Activated naive CD4-positive, alpha-beta T cell treated with anti-CD3 and anti-CD28 coated beads, Interleukin-2, amount 10 ng/mL, durations not matched to agents 7 days and 5 days (primary cell): ENCODE results near the gene ZNF628.

Source experiments
- CTCF ChIA-PET: fragments of 350-600 bp; sonication (Branson Sonifier 250); formaldehyde crosslinking; loops from one replicate; lab custom pipeline; 2021; ENCODE audit warnings: antibody characterized with exemption; lab: Charles Lee
- DNase-seq: peaks from one replicate; pipeline ENCODE4 v3.0.0-alpha.2; 2020
- H3K27ac Mint-ChIP-seq: one replicate; pipeline ENCODE4 v1.8.0; 2021; ENCODE audit warnings: mild to moderate bottlenecking, moderate library complexity, mixed read lengths
- H3K27me3 Mint-ChIP-seq: one replicate; pipeline ENCODE4 v1.8.0; 2021; ENCODE audit warnings: mild to moderate bottlenecking, mixed read lengths
- H3K36me3 Mint-ChIP-seq: one replicate; pipeline ENCODE4 v1.8.0; 2021; ENCODE audit warnings: mixed read lengths
- H3K4me1 Mint-ChIP-seq: one replicate; pipeline ENCODE4 v1.8.0; 2021; ENCODE audit warnings: mixed read lengths
- H3K4me3 Mint-ChIP-seq: one replicate; pipeline ENCODE4 v1.8.0; 2021; ENCODE audit warnings: mild to moderate bottlenecking, moderate library complexity, mixed read lengths
- H3K9me3 Mint-ChIP-seq: one replicate; pipeline ENCODE4 v1.8.0; 2021; ENCODE audit warnings: mixed read lengths

ZNF628 gene

DNA sequence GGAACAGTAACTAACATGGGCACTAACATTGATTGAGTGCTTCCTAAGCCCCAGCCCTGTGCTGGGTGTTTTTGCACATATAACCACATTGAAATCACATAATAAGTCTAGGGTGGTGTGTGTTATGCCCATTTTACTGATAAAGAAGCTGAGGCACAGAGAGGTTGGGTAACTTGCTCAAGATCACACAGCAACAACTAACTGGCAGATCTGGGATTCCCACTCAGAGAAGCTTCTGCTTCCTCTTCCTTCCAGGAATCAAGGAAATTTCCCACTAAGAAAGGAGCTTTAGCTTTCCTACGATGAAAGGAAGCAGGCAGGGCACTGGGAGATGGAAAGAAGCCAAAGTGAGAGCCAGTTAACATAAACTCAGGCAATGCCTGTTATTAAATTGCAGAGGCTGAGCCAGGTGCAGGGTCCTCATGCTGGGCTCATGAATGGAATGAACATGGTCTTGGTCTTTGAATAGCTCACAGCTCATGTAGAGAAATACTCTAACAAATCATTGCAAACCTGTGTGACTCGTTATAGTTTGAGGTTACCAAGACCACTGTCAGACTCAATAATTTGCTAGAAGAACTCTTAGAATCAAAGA lies 21.9 kb downstream of the ZNF628 start:
- CTCF ChIA-PET, result no interaction called here
- H3K36me3 Mint-ChIP-seq, result peaks cover 2% of the 10 kb centered on the region
- H3K9me3 Mint-ChIP-seq, result peaks cover 7% of the 10 kb centered on the region
- peaks cover 9% of the 10 kb centered on the region for H3K4me1 Mint-ChIP-seq
- H3K4me3 Mint-ChIP-seq, result no peak overlapping the region
- H3K27me3 Mint-ChIP-seq, result peaks cover 40% of the 10 kb centered on the region
- DNase-seq, result no peak
- H3K27ac Mint-ChIP-seq, result no peak overlapping the region

DNA sequence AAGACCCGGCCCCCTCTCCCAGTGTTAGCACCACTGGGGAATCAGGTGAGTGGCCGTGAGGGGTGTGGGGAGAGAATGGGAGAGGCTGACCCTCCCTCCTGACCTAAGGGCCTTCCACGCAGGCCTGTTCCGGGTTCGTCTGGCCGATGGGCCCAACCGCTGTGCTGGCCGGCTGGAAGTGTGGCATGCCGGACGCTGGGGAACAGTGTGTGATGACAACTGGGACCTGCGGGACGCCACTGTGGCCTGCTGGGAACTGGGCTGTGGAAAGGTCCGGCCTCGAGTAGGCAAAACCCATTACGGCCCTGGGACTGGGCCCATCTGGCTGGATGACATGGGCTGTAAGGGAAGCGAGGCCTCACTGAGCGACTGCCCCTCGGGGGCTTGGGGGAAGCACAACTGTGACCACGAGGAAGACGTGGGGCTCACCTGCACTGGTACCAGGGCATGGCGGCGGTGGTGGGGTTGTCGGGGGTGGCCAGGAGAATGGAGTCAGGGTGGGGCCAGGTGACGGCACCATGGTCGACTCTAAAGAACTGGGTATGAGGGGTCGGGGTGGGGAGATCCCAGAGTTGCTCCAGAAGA lies 24.0 kb downstream of the ZNF628 start:
- peaks cover 8% of the 10 kb centered on the region for H3K9me3 Mint-ChIP-seq
- no peak overlapping the region for H3K27ac Mint-ChIP-seq

DNA sequence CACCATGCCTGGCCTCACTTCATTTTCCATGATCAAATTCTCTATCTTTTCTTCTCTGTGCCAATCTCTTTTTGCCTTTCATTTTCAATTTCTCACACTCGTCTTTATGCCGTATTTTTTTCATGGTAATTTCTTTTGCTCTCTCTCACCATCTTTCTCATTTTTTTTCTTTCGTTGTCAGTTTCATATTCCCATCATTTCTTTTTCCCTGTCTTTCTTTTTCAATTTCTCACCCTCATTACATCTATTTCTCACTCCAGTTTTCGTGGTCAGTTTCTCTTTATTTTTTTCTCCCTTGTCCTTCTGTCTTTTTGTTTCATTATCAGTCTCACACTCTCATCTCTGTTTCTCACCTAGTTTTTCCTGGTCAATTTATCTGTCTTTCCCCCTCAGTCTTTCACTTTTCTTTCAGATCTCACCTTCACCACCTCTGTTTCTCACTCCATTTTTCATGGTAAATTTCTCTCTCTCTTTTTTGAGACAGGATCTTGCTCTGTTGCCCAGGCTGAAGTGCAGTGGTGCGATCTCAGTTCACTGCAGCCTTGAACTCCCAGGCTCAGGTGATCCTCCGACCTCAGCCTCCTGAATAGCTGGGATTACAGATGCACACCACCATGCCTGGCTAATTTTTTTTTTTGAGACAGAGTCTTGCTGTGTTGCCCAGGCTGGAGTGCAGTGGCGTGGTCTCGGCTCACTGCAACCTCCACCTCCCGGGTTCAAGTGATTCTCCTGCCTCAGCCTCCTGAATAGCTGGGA lies 26.0 kb downstream of the ZNF628 start:
- Mint-ChIP-seq H3K36me3 (peaks cover 5% of the 10 kb centered on the region), H3K4me1 (peaks cover 18% of the 10 kb centered on the region), H3K4me3 (no peak overlapping the region), H3K27me3 (peaks cover 25% of the 10 kb centered on the region), H3K27ac (no peak overlapping the region), H3K9me3 (peaks cover 8% of the 10 kb centered on the region)
- CTCF ChIA-PET, result interaction anchor here (1.0 to 3.7 kb wide), 2 partner anchors 57 to 361 kb away, joined by 3 to 27 read pairs; no protein-coding TSS in a partner anchor
- DNase-seq, result no peak

More for the DNA sequence above, 24.0 kb downstream of the ZNF628 start:
- Mint-ChIP-seq H3K4me1 (peaks cover 18% of the 10 kb centered on the region), H3K36me3 (peaks cover 5% of the 10 kb centered on the region), H3K4me3 (no peak overlapping the region), H3K27me3 (peaks cover 36% of the 10 kb centered on the region)
- no peak for DNase-seq
- CTCF ChIA-PET, result interaction anchor here (1.2 to 1.5 kb wide), 2 partner anchors 33 to 359 kb away, joined by 3 to 4 read pairs; no protein-coding TSS in a partner anchor

DNA sequence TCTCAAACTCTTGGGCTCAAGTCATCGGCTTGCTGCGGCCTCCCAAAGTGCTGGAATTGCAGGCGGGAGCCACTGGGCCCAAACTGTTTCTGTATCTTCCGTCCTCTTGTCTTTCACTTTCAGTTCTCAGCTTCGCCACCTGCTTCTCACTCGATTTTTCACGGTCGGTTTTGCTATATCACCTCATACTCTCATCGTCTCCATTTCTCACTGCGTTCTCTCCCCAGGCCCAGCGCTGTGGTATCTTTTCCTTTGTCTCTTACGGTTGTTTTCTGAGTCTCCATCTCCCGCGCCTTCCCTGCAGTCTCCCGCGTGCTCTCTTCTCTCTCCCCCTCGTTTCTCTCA lies 26.7 kb downstream of the ZNF628 start:
- H3K9me3 Mint-ChIP-seq, result peaks cover 8% of the 10 kb centered on the region
- CTCF ChIA-PET, result interaction anchor here (0.7 to 3.7 kb wide), 16 partner anchors 8 to 622 kb away, joined by 3 to 53 read pairs (median 7); partner anchors contain the start of genes C19orf85, NAT14 and ZNF628
- no peak for DNase-seq
- peaks cover 22% of the 10 kb centered on the region for H3K4me1 Mint-ChIP-seq
- H3K27ac Mint-ChIP-seq, result no peak overlapping the region
- H3K36me3 Mint-ChIP-seq, result peaks cover 5% of the 10 kb centered on the region
- peaks cover 28% of the 10 kb centered on the region for H3K27me3 Mint-ChIP-seq
- H3K4me3 Mint-ChIP-seq, result peak overlapping the region; percentile 70

DNA sequence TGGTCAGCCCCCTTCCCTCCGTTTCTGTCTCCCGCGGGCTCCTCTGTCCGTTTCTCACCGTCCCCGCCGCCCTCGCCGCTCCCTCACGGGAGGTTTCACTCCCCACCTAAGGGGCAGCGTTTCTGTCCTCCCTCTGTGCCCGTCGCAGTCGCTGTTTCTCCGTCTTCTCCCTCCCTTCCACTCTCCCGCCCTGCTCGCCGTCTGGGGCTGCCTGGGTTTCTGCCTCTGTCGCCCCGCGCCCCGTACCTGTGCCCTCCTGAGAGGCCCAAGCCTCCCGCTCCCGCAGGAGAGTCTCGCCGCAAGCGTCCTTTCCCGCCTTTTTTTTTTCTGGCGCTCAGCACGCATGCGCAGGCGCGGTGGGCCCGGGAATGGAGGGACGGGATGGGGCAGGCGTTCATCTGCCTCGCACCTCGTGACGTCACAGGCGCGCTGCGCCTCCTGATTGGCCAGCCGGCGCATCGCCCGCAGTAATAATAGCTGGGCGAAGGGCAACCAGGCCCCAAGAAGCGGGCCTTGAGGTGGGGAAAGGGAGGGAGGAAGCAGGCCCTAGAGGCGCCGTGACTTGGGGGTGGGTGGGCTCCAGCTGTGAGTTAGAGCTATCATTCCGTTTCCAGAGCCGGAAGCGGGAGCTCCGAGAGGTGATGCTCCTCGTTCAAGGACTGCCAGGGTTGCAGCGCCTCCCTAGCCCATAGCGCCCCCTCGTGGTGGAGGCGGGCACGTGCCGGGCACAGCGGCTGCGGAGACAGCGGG lies 27.3 kb downstream of the ZNF628 start:
- CTCF ChIA-PET, result interaction anchor here (0.6 to 3.7 kb wide), 36 partner anchors 9 to 623 kb away, joined by 3 to 53 read pairs (median 5); partner anchors contain the start of genes C19orf85, ISOC2, NAT14 and ZNF581
- peak overlapping the region; percentile 70 for H3K4me3 Mint-ChIP-seq
- H3K27me3 Mint-ChIP-seq, result peaks cover 31% of the 10 kb centered on the region
- peaks cover 8% of the 10 kb centered on the region for H3K9me3 Mint-ChIP-seq
- peaks cover 24% of the 10 kb centered on the region for H3K4me1 Mint-ChIP-seq
- peaks cover 5% of the 10 kb centered on the region for H3K36me3 Mint-ChIP-seq
- DNase-seq, result peak; percentile 92
- peak overlapping the region; percentile 79 for H3K27ac Mint-ChIP-seq

- CTCF ChIA-PET, result interaction anchor here (0.7 to 3.7 kb wide), 35 partner anchors 9 to 623 kb away, joined by 3 to 53 read pairs (median 5); partner anchors contain the start of genes C19orf85, ISOC2, NAT14 and ZNF581
- H3K9me3 Mint-ChIP-seq, result peaks cover 8% of the 10 kb centered on the region
- H3K27me3 Mint-ChIP-seq, result peaks cover 31% of the 10 kb centered on the region
- H3K4me3 Mint-ChIP-seq, result peak overlapping the region; percentile 70
- peaks cover 5% of the 10 kb centered on the region for H3K36me3 Mint-ChIP-seq
- peak overlapping the region; percentile 79 for H3K27ac Mint-ChIP-seq
- DNase-seq, result no peak
- H3K4me1 Mint-ChIP-seq, result peaks cover 24% of the 10 kb centered on the region
Measured at GRCh38 chr19:55504252-55504603, 27.8 kb downstream of the ZNF628 start.

GRCh38 chr19:55504981-55505380 lies 28.6 kb downstream of the ZNF628 start:
- Mint-ChIP-seq H3K9me3 (peaks cover 8% of the 10 kb centered on the region), H3K27me3 (peaks cover 31% of the 10 kb centered on the region), H3K4me1 (peaks cover 24% of the 10 kb centered on the region), H3K4me3 (no peak overlapping the region), H3K27ac (no peak overlapping the region), H3K36me3 (peaks cover 5% of the 10 kb centered on the region)
- CTCF ChIA-PET, result interaction anchor here (1.2 to 3.7 kb wide), 16 partner anchors 9 to 364 kb away, joined by 3 to 53 read pairs (median 8); partner anchors contain the start of genes ISOC2 and NAT14
- DNase-seq, result no peak

DNA sequence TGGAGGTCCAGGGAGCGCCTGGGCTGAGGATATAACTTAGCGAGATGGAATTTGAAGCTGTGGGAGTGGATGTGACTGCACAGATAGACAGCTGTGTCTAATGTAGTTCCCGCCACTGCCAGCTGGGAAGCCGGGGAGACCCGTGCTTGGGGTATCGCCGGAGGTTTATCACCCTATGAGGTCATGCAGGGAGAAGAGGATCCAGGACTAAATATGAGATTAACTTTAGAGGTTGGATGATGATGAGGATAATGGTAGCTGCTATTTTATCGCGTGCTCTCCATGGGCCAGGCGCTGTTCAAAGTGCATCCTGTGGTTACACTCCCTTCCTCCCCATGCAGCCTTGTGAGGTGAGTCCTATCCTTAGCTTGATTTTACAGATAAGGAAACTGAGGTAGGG lies 31.7 kb downstream of the ZNF628 start:
- Mint-ChIP-seq H3K9me3 (peaks cover 3% of the 10 kb centered on the region), H3K36me3 (peaks cover 3% of the 10 kb centered on the region), H3K27ac (no peak overlapping the region), H3K4me1 (peaks cover 17% of the 10 kb centered on the region), H3K27me3 (peaks cover 36% of the 10 kb centered on the region), H3K4me3 (no peak overlapping the region)
- CTCF ChIA-PET, result interaction anchor here (2.1 kb wide), 1 partner anchor 40 kb away, joined by 8 read pairs; no protein-coding TSS in a partner anchor
- no peak for DNase-seq

DNA sequence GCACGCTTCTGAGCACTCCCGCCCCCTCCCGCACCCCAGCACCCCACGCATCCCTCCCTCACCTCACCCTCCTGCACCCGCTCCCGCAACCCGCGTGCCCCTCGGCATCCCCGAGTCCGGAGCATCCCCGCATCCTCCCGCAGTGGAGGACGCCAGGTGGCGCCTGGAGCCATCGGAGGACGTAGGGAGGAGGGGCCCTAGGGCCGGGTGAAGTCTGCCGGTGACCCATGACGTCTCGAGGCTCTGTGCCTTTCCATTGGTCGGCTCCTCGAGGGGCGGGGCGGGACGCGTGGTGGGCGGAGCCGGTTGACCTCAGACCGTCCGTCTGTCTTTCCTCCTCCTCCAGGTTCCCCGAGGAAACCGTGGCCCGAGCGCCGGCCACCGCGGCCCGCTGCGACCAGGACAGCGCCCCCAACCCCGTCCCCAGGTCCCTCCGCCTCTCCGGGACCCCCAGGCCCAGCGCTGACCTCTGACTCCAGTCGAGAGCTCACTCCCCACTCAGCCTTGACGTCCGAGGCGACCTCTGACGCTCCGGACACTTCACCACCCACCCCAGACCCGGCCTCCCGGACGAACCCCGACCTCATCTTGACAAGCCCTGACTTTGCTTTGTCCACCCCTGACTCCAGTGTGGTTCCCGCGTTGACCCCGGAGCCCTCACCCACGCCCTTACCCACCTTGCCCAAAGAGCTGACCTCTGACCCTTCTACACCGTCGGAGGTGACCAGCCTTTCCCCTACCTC lies 40.6 kb downstream of the ZNF628 start:
- Mint-ChIP-seq H3K4me1 (peaks cover 3% of the 10 kb centered on the region), H3K4me3 (peak overlapping the region; percentile 63), H3K27me3 (peaks cover 17% of the 10 kb centered on the region), H3K36me3 (no peaks in the 10 kb centered on the region), H3K9me3 (no peaks in the 10 kb centered on the region), H3K27ac (no peak overlapping the region)
- peak; percentile 92 for DNase-seq
- CTCF ChIA-PET, result interaction anchor here (0.8 to 1.9 kb wide), 5 partner anchors 13 to 116 kb away, joined by 4 to 11 read pairs (median 7); no protein-coding TSS in a partner anchor

- Mint-ChIP-seq H3K4me1 (peaks cover 3% of the 10 kb centered on the region), H3K36me3 (no peaks in the 10 kb centered on the region), H3K27ac (no peak overlapping the region), H3K4me3 (no peak overlapping the region), H3K9me3 (no peaks in the 10 kb centered on the region), H3K27me3 (peaks cover 4% of the 10 kb centered on the region)
- CTCF ChIA-PET, result interaction anchor here (0.7 to 1.1 kb wide), 4 partner anchors 86 to 113 kb away, joined by 3 to 6 read pairs (median 3); partner anchors contain the start of gene ZNF865
- DNase-seq, result no peak
Measured at GRCh38 chr19:55519451-55520311, 43.3 kb downstream of the ZNF628 start.

DNA sequence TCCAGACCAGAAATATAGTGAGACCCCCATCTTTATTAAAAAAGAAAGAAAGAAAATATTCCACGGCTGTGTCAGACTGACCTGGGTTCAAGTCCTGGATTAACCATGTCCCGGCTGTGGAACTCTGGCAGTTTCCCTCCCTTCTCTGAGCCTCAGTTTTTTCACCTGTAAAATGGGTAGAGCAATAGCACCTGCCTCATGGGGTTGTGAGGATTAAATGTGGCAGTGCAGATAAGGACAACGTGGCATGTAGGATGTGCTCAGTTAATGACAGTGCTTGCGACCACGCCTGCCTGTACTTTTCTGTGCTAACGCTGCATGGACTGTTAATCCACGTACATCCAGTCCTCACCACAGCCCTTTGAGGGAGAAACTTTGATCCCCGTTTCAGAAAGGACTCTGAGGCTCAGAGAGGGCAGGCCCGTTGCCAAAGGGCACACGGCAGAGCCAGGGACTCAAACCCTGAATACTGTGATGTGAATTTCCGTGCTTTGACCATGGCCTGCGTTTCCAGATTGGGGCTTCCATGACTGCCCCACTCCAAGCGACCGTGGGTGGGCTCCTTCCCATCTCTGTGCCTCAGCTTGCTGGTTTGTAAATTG lies 44.4 kb downstream of the ZNF628 start:
- no peak overlapping the region for H3K4me3 Mint-ChIP-seq
- H3K4me1 Mint-ChIP-seq, result peaks cover 3% of the 10 kb centered on the region
- H3K36me3 Mint-ChIP-seq, result no peaks in the 10 kb centered on the region
- CTCF ChIA-PET, result interaction anchor here (0.8 to 1.1 kb wide), 3 partner anchors 85 to 112 kb away, joined by 3 to 6 read pairs (median 3); partner anchors contain the start of gene ZNF865
- no peak overlapping the region for H3K27ac Mint-ChIP-seq
- peaks cover 4% of the 10 kb centered on the region for H3K27me3 Mint-ChIP-seq
- no peak for DNase-seq
- H3K9me3 Mint-ChIP-seq, result no peaks in the 10 kb centered on the region
